BLaER1 treated with 17β-estradiol and CSF1 and Interleukin-3, amounts not matched to agents 10 nM and 100 nM (cell line): ENCODE measurements around the gene CLDN7.

ENCODE experiments used
- H3K27ac ChIP-seq, 11 experiments: shearing (Covaris generic); formaldehyde crosslinking; 2 replicates each; pipeline ENCODE4 v1.8.1; 2022
- H3K27me3 ChIP-seq, 11 experiments: shearing (Covaris generic); formaldehyde crosslinking; 2 replicates each; pipeline ENCODE4 v1.8.1; 2022
- H3K36me3 ChIP-seq, 11 experiments: shearing (Covaris generic); formaldehyde crosslinking; 2 replicates each; pipeline ENCODE4 v1.8.1; 2022
- H3K4me1 ChIP-seq, 10 experiments: shearing (Covaris generic); formaldehyde crosslinking; 2 replicates each; pipeline ENCODE4 v1.8.1; 2022
- H3K4me2 ChIP-seq, 11 experiments: shearing (Covaris generic); formaldehyde crosslinking; 2 replicates each; pipeline ENCODE4 v1.8.1; 2022
- H3K4me3 ChIP-seq, 10 experiments: shearing (Covaris generic); formaldehyde crosslinking; 2 replicates each; pipeline ENCODE4 v1.8.1; 2022
- H3K9ac ChIP-seq, 11 experiments: shearing (Covaris generic); formaldehyde crosslinking; 2 replicates each; pipeline ENCODE4 v1.8.1; 2022
- H3K9me3 ChIP-seq, 11 experiments: shearing (Covaris generic); formaldehyde crosslinking; replicated peaks in 1 of 11; 2 replicates each; pipeline ENCODE4 v1.8.1; 2022
- H4K20me1 ChIP-seq, 11 experiments: shearing (Covaris generic); formaldehyde crosslinking; 2 replicates each; pipeline ENCODE4 v1.8.1; 2022
- Cebpa-rat ChIP-seq, 11 experiments: shearing (Covaris generic); IDR thresholded peaks; 2 replicates each; pipeline ENCODE4 v1.8.1; 2022

Gene CLDN7

GRCh38 chr17:7234083-7234951 is 28.0 kb downstream of the CLDN7 start, which contains the start of gene DVL2:
Gene DVL2, minus strand, starts transcription at chr17:7234517. Its CDS starts 255 bp downstream, at chr17:7234262.
- peak within 1 kb of the TSS; percentile 59 to 85 (median 81) for H3K27ac ChIP-seq

GRCh38 chr17:7233701-7234082 is 28.6 kb downstream of the CLDN7 start:
- no peaks in the 10 kb centered on the region for H3K27me3 ChIP-seq
- peak overlapping the region; percentile 91 to 99 (median 94) for H3K4me2 ChIP-seq
- peak overlapping the region; percentile 59 to 85 (median 81) for H3K27ac ChIP-seq
- H3K4me1 ChIP-seq, result peaks cover 52 to 60% (median 53%) of the 10 kb centered on the region in 10 experiments
- H3K9me3 ChIP-seq, result no peaks in the 10 kb centered on the region
- TF ChIP-seq Cebpa-rat (IDR thresholded peaks at IDR 0.05), result no peak
- H3K36me3 ChIP-seq, result peaks cover 46 to 58% (median 53%) of the 10 kb centered on the region in 11 experiments
- peaks cover 27 to 76% (median 45%) of the 10 kb centered on the region in 11 experiments; a peak in 21 of 22 replicates for H4K20me1 ChIP-seq
- peak overlapping the region; percentile 84 to 98 (median 96) for H3K9ac ChIP-seq
- H3K4me3 ChIP-seq, result peak overlapping the region; percentile 66 to 88 (median 77)

More at GRCh38 chr17:7234083-7234951, 28.0 kb downstream of the CLDN7 start, which contains the start of gene DVL2:
- Histone ChIP-seq H3K9ac (peak within 1 kb of the TSS; percentile 84 to 98 (median 96)), H3K9me3 (no peaks in the 10 kb centered on the region), H3K4me3 (peak within 1 kb of the TSS; percentile 66 to 88 (median 77)), H3K36me3 (peaks cover 39 to 52% (median 47%) of the 10 kb centered on the region in 11 experiments), H3K4me1 (peaks cover 52 to 59% (median 53%) of the 10 kb centered on the region in 10 experiments), H3K4me2 (peak within 1 kb of the TSS; percentile 91 to 99 (median 94)), H4K20me1 (peaks cover 27 to 74% (median 44%) of the 10 kb centered on the region in 11 experiments; a peak in 21 of 22 replicates), H3K27me3 (no peaks in the 10 kb centered on the region)
- no peak for TF ChIP-seq Cebpa-rat (IDR thresholded peaks at IDR 0.05)

GRCh38 chr17:7232114-7232513 is 30.2 kb downstream of the CLDN7 start:
- TF ChIP-seq Cebpa-rat (IDR thresholded peaks at IDR 0.05), result no peak
- H3K9me3 ChIP-seq, result no peaks in the 10 kb centered on the region
- H3K4me2 ChIP-seq, result peak overlapping the region; percentile 91 to 99 (median 94)
- H3K36me3 ChIP-seq, result peaks cover 58 to 71% (median 64%) of the 10 kb centered on the region in 11 experiments
- peak overlapping the region in 3 of 11 experiments; percentile 16 to 97 (median 29); a peak in 4 of 22 replicates for H3K9ac ChIP-seq
- H4K20me1 ChIP-seq, result peaks cover 21 to 73% (median 40%) of the 10 kb centered on the region in 11 experiments; a peak in 21 of 22 replicates
- H3K27me3 ChIP-seq, result no peaks in the 10 kb centered on the region
- no peak overlapping the region for H3K27ac ChIP-seq
- H3K4me3 ChIP-seq, result peak overlapping the region in 9 of 10 experiments; percentile 66 to 88 (median 77); a peak in 10 of 20 replicates
- H3K4me1 ChIP-seq, result peaks cover 47 to 66% (median 48%) of the 10 kb centered on the region in 10 experiments

GRCh38 chr17:7229504-7229903 is 32.8 kb downstream of the CLDN7 start:
- H3K9ac ChIP-seq, result no peak overlapping the region
- H3K27ac ChIP-seq, result no peak overlapping the region
- peaks cover 12 to 73% (median 37%) of the 10 kb centered on the region in 11 experiments; a peak in 17 of 22 replicates for H4K20me1 ChIP-seq
- TF ChIP-seq Cebpa-rat (IDR thresholded peaks at IDR 0.05), result no peak
- no peaks in the 10 kb centered on the region for H3K9me3 ChIP-seq
- no peaks in the 10 kb centered on the region for H3K27me3 ChIP-seq
- H3K4me1 ChIP-seq, result peaks cover 21 to 40% (median 22%) of the 10 kb centered on the region in 10 experiments
- no peak overlapping the region for H3K4me3 ChIP-seq
- H3K36me3 ChIP-seq, result peaks cover 61 to 73% (median 66%) of the 10 kb centered on the region in 11 experiments
- no peak overlapping the region for H3K4me2 ChIP-seq

GRCh38 chr17:7228920-7229319 is 33.4 kb downstream of the CLDN7 start:
- H4K20me1 ChIP-seq, result peaks cover 16 to 77% (median 37%) of the 10 kb centered on the region in 11 experiments; a peak in 18 of 22 replicates
- no peak overlapping the region for H3K4me3 ChIP-seq
- H3K9ac ChIP-seq, result no peak overlapping the region
- peaks cover 21 to 38% (median 22%) of the 10 kb centered on the region in 10 experiments for H3K4me1 ChIP-seq
- no peak for TF ChIP-seq Cebpa-rat (IDR thresholded peaks at IDR 0.05)
- no peaks in the 10 kb centered on the region for H3K27me3 ChIP-seq
- H3K4me2 ChIP-seq, result no peak overlapping the region
- H3K27ac ChIP-seq, result no peak overlapping the region
- no peaks in the 10 kb centered on the region for H3K9me3 ChIP-seq
- H3K36me3 ChIP-seq, result peaks cover 65 to 78% (median 71%) of the 10 kb centered on the region in 11 experiments

GRCh38 chr17:7226721-7227710 is 35.3 kb downstream of the CLDN7 start:
- Histone ChIP-seq H3K9me3 (no peaks in the 10 kb centered on the region), H4K20me1 (peaks cover 18 to 91% (median 49%) of the 10 kb centered on the region in 11 experiments; a peak in 21 of 22 replicates), H3K4me2 (no peak overlapping the region), H3K9ac (no peak overlapping the region), H3K4me1 (peaks cover 5 to 27% (median 17%) of the 10 kb centered on the region in 10 experiments), H3K36me3 (peaks cover 84 to 97% (median 90%) of the 10 kb centered on the region in 11 experiments), H3K27ac (no peak overlapping the region), H3K27me3 (no peaks in the 10 kb centered on the region), H3K4me3 (no peak overlapping the region)
- TF ChIP-seq Cebpa-rat (IDR thresholded peaks at IDR 0.05), result no peak

- Histone ChIP-seq H3K27me3 (no peaks in the 10 kb centered on the region), H3K36me3 (peaks cover 92 to 100% (median 96%) of the 10 kb centered on the region in 11 experiments)
These were observed 36.5 kb downstream of the CLDN7 start for GRCh38 chr17:7225711-7226331.

More at GRCh38 chr17:7225711-7226331, 36.5 kb downstream of the CLDN7 start:
- no peak overlapping the region for H3K4me3 ChIP-seq
- H3K9me3 ChIP-seq, result no peaks in the 10 kb centered on the region
- H3K4me1 ChIP-seq, result peaks cover 8 to 31% (median 23%) of the 10 kb centered on the region in 10 experiments; a peak in 19 of 20 replicates
- peaks cover 18 to 93% (median 49%) of the 10 kb centered on the region in 11 experiments; a peak in 21 of 22 replicates for H4K20me1 ChIP-seq
- H3K27ac ChIP-seq, result peak overlapping the region in 1 of 11 experiments; percentile 17; a peak in 1 of 22 replicates
- H3K4me2 ChIP-seq, result no peak overlapping the region
- TF ChIP-seq Cebpa-rat (IDR thresholded peaks at IDR 0.05), result no peak
- H3K9ac ChIP-seq, result peak overlapping the region in 6 of 11 experiments; percentile 20 to 50 (median 34); a peak in 6 of 22 replicates
